GM18870 (cell line): Measurements from ENCODE around the gene VENTX.

Experiments used
- ATAC-seq: cut with Tn5 transposase; IDR thresholded peaks from one replicate; pipeline ENCODE4 v1.9.1; 2021; ENCODE audit warnings: moderate library complexity; ENCODE audit not compliant: unreplicated experiment

VENTX gene, protein sequence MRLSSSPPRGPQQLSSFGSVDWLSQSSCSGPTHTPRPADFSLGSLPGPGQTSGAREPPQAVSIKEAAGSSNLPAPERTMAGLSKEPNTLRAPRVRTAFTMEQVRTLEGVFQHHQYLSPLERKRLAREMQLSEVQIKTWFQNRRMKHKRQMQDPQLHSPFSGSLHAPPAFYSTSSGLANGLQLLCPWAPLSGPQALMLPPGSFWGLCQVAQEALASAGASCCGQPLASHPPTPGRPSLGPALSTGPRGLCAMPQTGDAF

DNA sequence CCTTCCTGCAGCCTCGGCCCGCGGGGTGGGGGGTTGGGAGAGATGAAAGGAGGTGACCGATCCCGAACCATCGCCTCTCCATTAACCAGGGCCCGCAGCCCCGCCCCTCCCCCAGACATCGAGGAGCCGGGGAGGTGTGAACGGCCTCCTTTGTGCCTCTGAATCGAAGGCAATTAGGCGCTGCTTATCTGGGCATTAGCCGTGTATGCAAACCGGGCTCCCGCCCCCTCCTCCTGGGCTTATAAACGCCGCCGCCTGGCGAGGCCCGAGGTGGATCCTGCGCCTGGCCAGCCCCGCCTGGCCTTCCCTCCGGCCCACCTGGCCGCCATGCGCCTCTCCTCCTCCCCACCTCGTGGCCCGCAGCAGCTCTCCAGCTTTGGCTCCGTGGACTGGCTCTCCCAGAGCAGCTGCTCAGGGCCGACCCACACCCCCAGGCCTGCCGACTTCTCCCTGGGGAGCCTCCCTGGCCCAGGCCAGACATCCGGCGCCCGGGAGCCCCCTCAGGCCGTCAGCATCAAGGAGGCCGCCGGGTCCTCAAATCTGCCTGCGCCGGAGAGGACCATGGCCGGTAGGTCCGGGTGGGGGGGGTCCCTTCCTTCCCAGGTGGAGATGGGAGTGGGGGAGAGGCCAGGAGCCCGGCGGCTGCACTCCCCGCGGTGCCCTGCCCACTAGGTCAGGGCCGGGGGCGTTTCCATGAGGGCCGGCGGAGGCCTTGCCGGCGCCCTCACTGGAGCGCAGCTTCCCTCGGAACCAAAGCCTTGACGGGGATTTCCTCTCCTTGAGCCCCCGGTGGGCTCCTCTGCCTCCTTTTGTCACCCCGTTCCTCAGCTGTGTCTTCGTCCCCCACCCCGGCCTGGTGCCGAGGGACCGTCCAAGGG lies at the start of gene VENTX:
Gene VENTX, plus strand, starts transcription at position 268 of the 878 bp plus-strand sequence. Its CDS starts 60 bp downstream, at position 328.
- ATAC-seq = no peak

DNA sequence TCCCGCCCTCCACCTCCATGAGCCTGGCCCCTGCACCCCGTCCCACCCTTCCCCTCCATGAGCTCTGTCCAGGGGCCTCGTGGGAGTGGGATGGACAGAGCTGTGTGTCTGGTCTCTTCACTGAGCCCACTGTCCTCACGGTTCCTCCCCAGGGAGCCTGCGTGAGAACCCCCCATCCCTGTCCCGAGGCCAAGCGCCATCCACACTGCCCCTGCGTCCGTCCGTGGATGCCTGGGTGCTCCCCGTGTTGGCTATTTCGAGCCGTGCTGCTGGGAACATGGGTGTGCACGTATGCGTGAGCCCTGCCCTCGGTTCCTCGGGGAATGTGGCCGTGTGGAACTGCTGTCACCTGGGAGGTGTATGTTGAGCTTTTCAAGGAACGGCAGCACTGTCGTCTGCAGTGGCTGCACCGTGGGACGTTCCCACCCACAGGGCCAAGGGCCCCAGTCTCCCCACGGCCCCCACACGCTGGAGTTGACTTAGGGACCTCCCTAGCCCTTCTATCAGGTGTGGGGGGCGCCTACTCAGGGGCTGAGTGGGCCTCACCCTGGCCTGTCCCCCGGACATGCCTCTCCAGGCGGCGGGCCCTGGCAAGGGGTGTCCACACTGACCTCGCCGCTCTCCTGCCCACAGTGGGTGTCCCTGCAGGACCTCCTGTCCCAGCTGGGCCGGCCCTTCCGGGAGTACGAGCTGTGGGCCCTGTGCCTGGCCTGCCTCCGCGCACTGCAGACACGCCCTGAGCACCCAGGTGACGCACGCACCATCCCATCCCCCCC lies 49.6 kb upstream of the VENTX start:
- ATAC-seq = no peak

DNA sequence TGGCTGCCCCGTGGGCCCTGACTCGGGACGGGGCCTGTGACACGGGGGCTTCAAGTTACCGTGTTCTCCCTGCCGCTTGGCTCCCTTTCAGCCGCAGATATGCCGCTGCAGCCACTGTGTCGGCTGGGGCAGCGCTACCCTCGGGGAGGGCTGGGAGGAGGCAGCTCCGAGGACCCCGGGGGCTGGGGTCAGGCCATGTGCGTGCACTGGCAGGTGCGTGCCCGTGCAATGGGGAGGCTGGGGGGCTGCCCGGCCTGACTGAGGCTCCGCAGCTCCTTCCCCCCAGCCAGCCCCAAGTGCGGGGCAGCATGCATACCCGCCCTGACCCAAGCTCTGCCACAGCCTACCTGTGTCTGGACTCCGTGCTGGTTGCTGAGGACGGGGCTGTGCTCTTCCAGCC lies 48.4 kb upstream of the VENTX start:
- no peak for ATAC-seq

- no peak for ATAC-seq
Observed at GRCh38 chr10:133189726-133190125, 47.9 kb upstream of the VENTX start.

DNA sequence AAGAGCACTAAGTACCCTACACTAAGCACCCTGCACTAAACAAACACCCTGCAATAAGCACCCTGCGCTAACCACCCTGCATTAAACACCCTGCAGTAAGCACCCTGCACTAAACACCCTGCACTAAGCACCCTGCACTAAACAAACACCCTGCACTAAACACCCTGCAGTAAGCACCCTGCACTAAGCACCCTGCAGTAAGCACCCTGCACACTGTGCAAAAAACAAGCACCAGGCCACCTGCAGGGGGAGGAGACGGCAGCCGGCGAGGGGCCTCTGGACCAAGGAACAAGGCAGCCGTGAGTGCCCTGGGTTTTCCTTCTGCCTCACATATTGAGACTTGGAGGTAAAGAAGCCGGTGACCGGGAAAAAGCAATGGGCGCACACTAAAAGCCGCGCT lies 47.4 kb upstream of the VENTX start:
- ATAC-seq = no peak

DNA sequence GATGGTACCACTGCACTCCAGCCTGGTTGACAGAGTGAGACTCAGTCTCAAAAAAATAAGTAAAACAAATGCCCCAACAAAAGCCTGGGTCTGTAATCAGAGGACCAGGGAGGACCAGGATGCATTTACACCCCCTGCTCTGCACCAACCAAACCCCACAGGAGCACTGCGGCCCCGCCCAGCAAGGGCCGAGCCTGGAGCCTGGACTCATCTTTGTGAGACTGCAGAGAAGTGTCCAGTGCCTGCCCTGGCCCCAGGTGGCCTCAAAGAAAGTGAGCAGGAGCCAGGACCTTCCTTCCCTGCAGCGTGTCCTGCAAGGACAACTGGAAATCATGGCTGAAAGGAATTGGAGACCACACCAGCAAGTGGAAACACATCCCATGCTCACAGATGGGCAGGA lies 46.0 kb upstream of the VENTX start:
- ATAC-seq = no peak

DNA sequence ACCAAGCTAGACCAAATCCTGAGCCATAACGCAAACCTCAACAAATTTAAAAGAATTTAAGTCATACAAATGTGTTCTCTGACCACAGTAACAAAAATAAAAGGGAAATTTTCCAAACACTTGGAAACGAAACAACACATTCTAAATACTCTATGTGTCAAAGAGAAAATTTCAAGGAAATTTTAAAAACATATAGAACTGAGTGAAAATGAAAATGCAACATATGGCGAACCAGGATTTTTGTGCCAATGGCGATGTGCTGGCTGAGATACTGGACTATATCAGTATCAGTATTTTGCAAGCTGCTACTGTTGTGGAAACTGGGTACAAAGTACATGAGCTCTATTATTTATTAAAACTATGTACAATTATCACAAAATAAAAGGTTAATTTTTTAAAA lies 43.5 kb upstream of the VENTX start:
- no peak for ATAC-seq

DNA sequence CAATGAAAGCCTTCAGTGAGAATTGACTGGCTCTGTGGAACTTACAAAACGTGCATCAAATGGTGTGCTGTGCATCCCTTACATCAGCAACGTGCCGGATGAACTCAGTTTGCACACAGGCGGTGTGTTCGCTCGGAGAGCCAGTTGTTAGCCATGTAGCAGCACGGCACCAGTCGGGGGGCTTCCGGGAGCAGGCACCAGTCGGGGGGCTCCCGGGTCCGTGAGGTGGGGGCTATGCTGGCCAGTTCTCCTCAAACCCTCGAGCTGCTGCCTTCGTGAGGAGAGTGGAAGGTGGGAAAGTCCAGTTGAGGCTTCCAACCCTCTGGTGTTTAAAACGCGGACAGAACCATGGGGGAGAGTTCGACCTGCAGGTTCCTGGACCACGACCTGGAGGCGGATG lies 42.6 kb upstream of the VENTX start:
- ATAC-seq = no peak

GRCh38 chr10:133195611-133196010 lies 42.0 kb upstream of the VENTX start:
- ATAC-seq = no peak

GRCh38 chr10:133196221-133196915 lies 41.3 kb upstream of the VENTX start:
- no peak for ATAC-seq

- ATAC-seq = no peak
Observed at GRCh38 chr10:133196936-133197758, 40.5 kb upstream of the VENTX start.

- no peak for ATAC-seq
Observed at GRCh38 chr10:133197786-133198185, 39.9 kb upstream of the VENTX start.

DNA sequence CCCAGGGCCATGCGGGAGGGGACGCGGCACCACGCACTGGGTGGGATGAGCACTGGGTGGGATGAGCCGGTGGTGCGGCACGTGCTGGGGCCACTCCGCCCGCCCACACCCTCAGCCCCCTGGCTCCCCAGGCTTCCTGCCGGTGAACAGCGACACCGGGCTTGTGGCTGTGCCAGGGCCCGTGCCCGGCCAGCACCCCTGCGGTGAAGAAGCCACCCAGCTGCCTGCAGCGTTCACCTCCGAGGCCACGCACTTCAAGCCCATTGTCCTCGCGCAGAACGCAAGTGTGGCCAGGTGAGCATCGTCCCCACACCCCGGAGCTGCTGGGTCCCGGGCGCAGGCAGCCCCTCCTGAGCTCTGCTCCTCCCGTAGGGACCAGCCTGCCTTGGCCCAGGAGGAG lies 39.4 kb upstream of the VENTX start:
- ATAC-seq = no peak

DNA sequence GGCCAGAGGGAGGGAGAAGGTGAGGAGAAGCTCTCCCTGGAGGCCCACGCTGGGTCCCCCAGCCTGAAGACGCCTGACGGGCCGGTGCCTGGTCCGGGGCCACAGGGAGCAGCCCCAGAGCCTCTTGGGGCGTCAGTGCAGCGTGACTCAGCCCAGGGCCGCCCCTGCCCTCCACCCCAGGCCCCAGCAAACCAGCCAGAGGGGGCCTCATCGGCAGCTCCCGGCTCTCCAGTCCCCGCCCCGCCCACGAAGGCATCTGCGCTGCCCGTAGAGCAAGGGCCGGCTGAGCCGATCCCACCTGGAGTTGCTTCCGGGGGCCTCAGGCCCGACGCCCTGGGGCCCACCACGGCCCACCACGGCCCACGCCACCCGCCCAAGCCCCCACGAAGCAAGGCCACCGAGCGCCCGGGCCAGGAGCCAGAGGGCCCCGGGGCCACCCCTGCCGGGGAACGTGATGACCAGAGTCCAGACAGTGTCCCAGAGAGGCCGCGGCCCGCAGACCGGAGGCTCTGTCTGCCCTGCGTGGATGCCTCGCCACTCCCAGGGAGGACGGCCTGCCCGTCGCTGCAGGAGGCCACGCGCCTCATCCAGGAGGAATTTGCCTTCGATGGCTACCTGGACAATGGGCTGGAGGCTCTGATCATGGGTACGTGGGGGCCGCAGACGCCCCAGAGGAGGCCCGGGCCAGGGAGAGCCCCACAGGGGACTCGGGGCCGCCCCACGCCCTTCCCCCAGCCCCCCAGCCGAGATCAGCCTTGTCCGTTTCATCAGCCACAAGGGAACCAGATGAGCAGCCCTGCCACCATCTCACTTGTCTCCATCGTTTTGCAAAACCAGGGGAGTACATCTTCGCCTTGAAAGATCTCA lies 38.8 kb upstream of the VENTX start:
- ATAC-seq = no peak

GRCh38 chr10:133199488-133199885 lies 38.2 kb upstream of the VENTX start:
- ATAC-seq = no peak

- ATAC-seq = no peak
Observed at GRCh38 chr10:133199992-133200611, 37.6 kb upstream of the VENTX start.

- no peak for ATAC-seq
Observed at GRCh38 chr10:133200621-133201031, 37.0 kb upstream of the VENTX start.

- no peak for ATAC-seq
Observed at GRCh38 chr10:133201151-133201947, 36.3 kb upstream of the VENTX start.
